ENCODE measurements around the gene ADGRG6. TPM values are rescaled to one million over a fixed set of nuclear protein-coding genes. Genes with fewer than 3 reads are reported as not detected.

Gene ADGRG6
- total RNA-seq, 1 donor from 2014 or later = 2.3 TPM

- intact Hi-C loops (cut with DNase I) = no loop called here
Observed at GRCh38 chr6:142455957-142456589, 154.3 kb downstream of the ADGRG6 start.

GRCh38 chr6:142457638-142458406 lies 156.0 kb downstream of the ADGRG6 start:
- DNase-seq (ENCODE audit: low spot score) = no peak
- intact Hi-C loops (cut with DNase I) = no loop called here

More at GRCh38 chr6:142455957-142456589, 154.3 kb downstream of the ADGRG6 start:
- no peak for DNase-seq (ENCODE audit: low spot score)

- intact Hi-C loops (cut with DNase I) = no loop called here
- DNase-seq (ENCODE audit: low spot score) = no peak
Observed at GRCh38 chr6:142458836-142459235, 157.0 kb downstream of the ADGRG6 start.

DNA sequence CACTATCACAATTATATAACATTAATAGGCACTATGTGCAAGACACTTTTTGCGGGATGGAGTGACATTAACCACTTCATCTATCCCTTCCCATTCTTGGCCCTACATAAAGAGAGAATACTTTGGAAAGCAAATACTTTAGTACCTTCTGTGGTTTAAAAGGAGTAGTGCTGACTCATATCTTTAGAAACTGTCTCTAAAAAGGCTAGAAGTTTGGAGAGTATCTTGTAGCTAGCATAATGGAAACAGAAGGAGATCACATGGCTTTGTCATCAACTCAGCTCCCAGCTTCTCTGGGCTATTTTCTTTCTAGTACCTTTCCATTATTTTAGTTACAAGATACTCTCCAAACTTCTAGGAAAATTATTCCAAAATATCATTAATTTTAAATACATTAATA lies 157.5 kb downstream of the ADGRG6 start:
- intact Hi-C loops (cut with DNase I) = no loop called here
- DNase-seq (ENCODE audit: low spot score) = no peak

GRCh38 chr6:142462260-142462659 lies 160.5 kb downstream of the ADGRG6 start:
- no peak for DNase-seq (ENCODE audit: low spot score)
- intact Hi-C loops (cut with DNase I) = no loop called here

- intact Hi-C loops (cut with DNase I) = no loop called here
- DNase-seq (ENCODE audit: low spot score) = no peak
Observed at GRCh38 chr6:142463988-142464387, 162.2 kb downstream of the ADGRG6 start.

DNA sequence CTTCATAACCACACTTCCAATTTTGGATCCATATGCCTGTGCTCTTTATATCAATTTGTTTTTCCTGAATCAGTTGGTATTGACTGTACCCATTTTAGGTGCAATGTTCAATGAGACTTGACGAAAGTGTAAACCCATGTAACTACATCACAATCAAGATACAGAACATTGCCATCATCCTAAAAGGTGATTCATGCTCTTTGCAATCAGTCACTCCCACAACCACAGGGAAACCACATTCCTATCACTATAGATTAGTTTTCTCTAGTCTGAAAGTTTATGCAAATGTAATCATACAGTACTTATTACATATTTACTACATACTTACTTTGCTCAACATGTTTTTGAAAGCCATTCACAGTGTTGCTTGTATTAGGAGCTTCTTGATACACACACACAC lies 167.4 kb downstream of the ADGRG6 start:
- intact Hi-C loops (cut with DNase I) = no loop called here
- no peak for DNase-seq (ENCODE audit: low spot score)

GRCh38 chr6:142470421-142470820 lies 168.6 kb downstream of the ADGRG6 start:
- no peak for DNase-seq (ENCODE audit: low spot score)
- intact Hi-C loops (cut with DNase I) = loop anchor here (5.0 kb wide), 1 partner anchor 957 kb away; no protein-coding TSS in a partner anchor

- intact Hi-C loops (cut with DNase I) = loop anchor here (5.0 kb wide), 1 partner anchor 953 kb away; no protein-coding TSS in a partner anchor
- no peak for DNase-seq (ENCODE audit: low spot score)
Observed at GRCh38 chr6:142474531-142475289, 172.9 kb downstream of the ADGRG6 start.

- intact Hi-C loops (cut with DNase I) = no loop called here
- DNase-seq (ENCODE audit: low spot score) = no peak
Observed at GRCh38 chr6:142476452-142476851, 174.6 kb downstream of the ADGRG6 start.

- DNase-seq (ENCODE audit: low spot score) = no peak
- intact Hi-C loops (cut with DNase I) = no loop called here
Observed at GRCh38 chr6:142478117-142478516, 176.3 kb downstream of the ADGRG6 start.

- DNase-seq (ENCODE audit: low spot score) = no peak
- intact Hi-C loops (cut with DNase I) = no loop called here
Observed at GRCh38 chr6:142481466-142481865, 179.7 kb downstream of the ADGRG6 start.

GRCh38 chr6:142482249-142482648 lies 180.4 kb downstream of the ADGRG6 start:
- intact Hi-C loops (cut with DNase I) = no loop called here
- DNase-seq (ENCODE audit: low spot score) = no peak

DNA sequence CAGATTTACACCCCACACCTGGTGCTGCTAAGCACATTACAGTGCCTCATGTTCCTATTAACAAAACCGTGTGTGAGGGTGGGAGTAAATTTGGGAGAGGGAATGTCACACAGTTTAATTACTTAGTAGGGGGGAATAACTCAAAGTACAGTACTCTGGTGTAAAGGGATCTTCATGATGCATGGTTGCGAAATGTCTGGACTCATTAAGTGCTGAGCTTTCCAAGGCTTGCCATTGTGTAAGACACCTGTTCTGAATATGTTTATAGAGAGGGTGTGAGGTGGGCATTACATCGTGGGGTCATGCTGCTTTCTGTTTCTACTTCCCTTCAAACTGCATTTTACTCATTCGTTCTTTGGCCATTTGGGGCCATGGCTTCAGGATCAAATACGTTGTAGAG lies 181.2 kb downstream of the ADGRG6 start:
- intact Hi-C loops (cut with DNase I) = no loop called here
- no peak for DNase-seq (ENCODE audit: low spot score)

DNA sequence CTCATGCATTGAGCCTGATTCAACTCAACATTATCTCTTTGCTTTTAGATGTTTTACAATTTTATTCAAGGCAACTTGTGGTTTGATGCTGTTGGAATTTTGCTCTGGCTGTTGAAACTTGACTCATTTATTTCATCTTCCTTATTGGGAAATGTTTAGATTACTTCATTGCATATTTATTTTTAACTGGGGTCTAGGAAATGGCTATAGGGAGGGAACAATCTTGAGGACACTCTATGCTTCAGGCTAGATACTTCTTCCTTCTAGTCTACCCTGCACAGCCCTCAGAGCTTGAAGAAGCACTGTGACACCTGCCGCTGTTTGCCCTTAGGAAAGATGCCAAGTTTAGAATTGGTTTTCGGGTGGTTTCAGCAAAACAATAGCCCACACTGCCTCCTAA lies 183.4 kb downstream of the ADGRG6 start:
- intact Hi-C loops (cut with DNase I) = no loop called here
- DNase-seq (ENCODE audit: low spot score) = no peak

DNA sequence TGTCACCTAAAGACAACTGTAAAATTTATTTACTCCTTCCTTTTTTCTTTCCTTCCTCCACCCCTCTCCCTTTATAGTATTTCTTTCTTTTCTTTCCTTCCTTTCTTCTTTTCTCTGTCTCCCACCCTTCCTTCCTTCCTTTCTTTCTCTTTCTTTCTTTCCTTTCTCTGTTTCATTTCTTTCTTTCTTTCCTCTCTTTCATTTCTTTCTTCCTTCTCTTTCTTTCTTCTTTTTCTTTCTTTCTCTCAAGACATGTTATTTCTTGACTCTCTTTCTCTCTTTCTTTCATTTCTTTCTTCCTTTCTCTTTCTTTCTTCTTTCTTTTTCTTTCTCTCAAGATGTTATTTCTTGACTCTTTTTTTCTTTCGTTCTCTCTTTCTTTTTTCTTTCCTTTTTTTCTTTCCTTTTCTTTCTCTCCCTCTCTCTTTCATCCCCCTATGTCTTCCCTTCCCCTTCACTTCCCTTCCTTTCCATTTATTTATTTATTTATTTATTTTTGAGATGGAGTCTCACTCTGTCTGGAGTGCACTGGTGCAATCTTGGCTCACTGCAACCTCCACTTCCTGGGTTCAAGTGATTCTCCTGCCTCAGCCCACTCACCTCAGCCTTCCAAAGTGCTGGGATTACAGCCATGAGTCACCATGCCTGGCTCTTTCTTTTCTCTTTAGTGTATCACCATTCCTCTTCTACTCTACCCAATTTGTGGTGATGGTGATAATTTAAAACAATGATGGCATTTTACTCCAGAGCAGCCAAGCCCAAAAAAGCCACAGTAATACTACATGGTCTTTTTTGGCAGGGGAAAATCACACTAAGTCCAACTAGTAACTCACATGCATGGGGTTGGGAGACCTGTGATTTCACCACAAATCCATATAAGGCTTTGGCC lies 188.2 kb downstream of the ADGRG6 start:
- intact Hi-C loops (cut with DNase I) = no loop called here
- DNase-seq (ENCODE audit: low spot score) = no peak

Data from cardiac septum (tissue), 1 donor.